ENCODE results near the gene MANEAL.

The MANEAL gene

DNA sequence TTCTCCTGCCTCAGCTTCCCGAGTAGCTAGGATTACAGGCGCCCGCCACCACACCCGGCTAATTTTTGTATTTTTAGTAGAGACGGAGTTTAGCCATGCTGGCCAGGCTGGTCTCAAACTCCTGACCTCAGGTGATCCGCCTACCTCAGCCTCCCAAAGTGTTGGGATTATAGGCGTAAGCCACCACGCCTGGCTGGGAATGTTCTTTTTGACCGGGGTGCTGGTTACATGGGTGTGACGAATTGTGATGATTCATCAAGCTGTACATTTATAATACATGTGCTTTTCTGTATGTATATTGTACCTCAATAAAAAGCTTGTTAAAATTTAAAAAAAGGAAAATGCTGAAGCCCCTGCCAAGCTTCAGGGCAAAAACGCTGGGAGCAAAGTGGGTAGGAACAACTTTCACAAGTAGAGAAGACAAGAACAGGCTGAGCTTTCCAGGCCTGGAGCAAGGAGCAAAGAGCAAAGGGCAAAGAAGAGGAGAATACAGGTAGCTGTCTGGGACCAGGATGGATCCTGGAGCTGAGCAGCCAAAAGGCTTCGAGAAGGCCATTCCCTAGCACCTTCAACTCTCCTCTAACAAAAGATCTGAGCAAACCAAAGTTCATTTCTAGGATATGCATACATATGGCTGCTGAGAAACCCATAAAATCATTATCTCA, 34.9 kb downstream of the MANEAL start:
- DNase-seq (ENCODE audit: low read depth), result no peak
- TF ChIP-seq, protein P1, sequence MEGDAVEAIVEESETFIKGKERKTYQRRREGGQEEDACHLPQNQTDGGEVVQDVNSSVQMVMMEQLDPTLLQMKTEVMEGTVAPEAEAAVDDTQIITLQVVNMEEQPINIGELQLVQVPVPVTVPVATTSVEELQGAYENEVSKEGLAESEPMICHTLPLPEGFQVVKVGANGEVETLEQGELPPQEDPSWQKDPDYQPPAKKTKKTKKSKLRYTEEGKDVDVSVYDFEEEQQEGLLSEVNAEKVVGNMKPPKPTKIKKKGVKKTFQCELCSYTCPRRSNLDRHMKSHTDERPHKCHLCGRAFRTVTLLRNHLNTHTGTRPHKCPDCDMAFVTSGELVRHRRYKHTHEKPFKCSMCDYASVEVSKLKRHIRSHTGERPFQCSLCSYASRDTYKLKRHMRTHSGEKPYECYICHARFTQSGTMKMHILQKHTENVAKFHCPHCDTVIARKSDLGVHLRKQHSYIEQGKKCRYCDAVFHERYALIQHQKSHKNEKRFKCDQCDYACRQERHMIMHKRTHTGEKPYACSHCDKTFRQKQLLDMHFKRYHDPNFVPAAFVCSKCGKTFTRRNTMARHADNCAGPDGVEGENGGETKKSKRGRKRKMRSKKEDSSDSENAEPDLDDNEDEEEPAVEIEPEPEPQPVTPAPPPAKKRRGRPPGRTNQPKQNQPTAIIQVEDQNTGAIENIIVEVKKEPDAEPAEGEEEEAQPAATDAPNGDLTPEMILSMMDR (conservative IDR thresholded peaks at IDR 0.05; ENCODE audit: control insufficient read depth, insufficient read depth, low read depth, low read length), result no peak
- no peak overlapping the region for H3K4me3 ChIP-seq (ENCODE audit: control insufficient read depth, low read depth, low read length)

DNA sequence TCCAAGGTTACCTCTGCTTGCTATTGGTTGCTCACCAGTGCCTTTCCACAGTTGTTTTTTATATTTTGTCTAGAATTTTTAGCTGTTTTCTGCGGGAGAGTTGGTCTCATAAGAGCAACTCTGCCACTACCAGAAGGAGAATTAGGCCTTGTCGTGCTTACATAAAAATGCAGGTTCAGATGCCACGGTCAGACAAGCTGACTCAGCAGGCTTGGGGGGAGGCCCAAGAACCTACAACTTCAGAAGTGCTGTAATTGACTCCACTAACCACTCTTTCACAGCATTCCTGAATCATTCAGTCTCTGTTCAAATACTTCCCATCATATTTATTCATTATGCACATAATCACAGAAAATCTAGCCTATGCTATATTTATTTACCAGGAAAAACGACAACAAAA, 37.5 kb downstream of the MANEAL start:
- TF ChIP-seq, protein P1 (conservative IDR thresholded peaks at IDR 0.05; ENCODE audit: control insufficient read depth, insufficient read depth, low read depth, low read length), result no peak
- no peak overlapping the region for H3K4me3 ChIP-seq (ENCODE audit: control insufficient read depth, low read depth, low read length)
- DNase-seq (ENCODE audit: low read depth), result no peak

DNA sequence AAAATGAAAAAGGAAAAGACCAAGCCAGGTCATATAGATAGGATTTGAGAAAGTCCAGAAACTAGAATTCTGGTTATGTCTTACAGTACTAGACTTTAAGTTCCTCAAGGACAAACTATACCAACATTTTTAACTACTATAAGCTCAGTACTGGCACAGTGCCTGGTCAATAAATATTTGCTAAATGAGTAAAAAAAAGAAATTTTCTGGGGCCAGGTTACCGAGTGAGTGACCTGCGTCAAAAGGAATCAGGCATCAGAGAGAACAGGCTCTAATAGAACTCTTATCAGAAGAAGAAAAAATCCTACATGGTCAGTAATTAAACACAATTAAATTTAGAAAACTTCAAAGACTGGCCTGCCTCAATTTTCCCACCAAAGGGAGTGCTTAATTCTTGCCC, 38.2 kb downstream of the MANEAL start:
- no peak overlapping the region for H3K4me3 ChIP-seq (ENCODE audit: control insufficient read depth, low read depth, low read length)
- TF ChIP-seq, protein P1 (conservative IDR thresholded peaks at IDR 0.05; ENCODE audit: control insufficient read depth, insufficient read depth, low read depth, low read length), result no peak
- DNase-seq (ENCODE audit: low read depth), result no peak

DNA sequence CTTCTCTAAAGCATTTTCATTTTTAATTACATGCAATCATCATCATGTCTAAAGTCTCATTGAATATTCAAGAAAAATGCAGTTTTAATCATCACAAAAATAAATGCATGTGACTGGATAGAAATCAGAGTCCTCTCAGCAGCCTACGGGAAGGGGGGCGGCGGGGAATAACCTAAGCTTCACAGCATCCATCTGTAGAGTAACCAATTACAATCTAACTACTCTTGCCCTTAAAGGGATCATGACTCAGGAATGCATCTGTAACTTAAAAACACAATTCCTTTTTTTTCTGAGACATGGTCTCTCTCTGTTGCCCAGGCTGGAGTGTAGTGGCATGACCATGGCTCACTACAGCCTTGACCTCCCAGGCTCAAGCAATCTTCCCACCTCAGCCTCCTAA, 43.1 kb downstream of the MANEAL start:
- TF ChIP-seq, protein P1 (conservative IDR thresholded peaks at IDR 0.05; ENCODE audit: control insufficient read depth, insufficient read depth, low read depth, low read length), result no peak
- no peak overlapping the region for H3K4me3 ChIP-seq (ENCODE audit: control insufficient read depth, low read depth, low read length)
- no peak for DNase-seq (ENCODE audit: low read depth)

DNA sequence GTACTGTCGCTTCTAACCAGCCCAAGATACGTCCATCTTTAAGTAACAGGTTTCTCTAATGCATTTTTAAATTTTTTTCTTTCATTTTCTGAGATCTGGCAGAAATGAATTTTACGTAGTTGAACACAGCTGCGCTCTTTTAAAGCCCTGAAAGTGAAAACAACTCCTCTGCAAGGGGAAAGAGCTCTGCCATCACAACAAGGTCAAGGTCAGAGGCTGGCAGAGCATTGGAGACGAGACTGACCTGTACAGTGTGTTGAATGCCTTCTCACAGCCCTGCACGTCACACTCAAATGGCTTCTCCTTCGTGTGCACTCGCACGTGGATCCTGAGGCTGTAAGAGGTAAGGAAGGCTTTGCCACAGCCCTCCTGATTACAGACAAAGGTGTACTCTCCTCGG, 46.0 kb downstream of the MANEAL start:
- no peak overlapping the region for H3K4me3 ChIP-seq (ENCODE audit: control insufficient read depth, low read depth, low read length)
- TF ChIP-seq, protein P1 (conservative IDR thresholded peaks at IDR 0.05; ENCODE audit: control insufficient read depth, insufficient read depth, low read depth, low read length), result no peak
- no peak for DNase-seq (ENCODE audit: low read depth)

DNA sequence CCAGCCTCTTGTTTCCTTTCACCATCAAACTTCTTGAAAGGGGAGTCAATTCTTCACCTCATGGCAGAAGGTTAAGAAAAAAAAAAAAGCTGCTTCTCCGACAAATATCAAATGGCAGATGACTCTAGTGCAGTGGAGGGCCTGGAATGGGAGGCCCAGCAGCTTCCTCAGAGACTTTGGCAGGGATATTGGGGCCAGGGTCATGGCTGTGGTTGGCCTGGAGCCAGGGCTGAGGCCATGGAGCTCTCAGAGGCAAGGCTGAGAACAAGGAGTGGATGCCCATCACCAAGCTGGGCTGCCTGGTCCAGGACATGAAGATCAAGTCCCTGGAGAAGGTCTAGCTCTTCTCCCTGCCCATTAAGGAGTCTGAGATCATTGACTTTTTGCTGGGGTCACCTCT, 47.1 kb downstream of the MANEAL start:
- no peak overlapping the region for H3K4me3 ChIP-seq (ENCODE audit: control insufficient read depth, low read depth, low read length)
- DNase-seq (ENCODE audit: low read depth), result no peak
- TF ChIP-seq, protein P1 (conservative IDR thresholded peaks at IDR 0.05; ENCODE audit: control insufficient read depth, insufficient read depth, low read depth, low read length), result no peak

DNA sequence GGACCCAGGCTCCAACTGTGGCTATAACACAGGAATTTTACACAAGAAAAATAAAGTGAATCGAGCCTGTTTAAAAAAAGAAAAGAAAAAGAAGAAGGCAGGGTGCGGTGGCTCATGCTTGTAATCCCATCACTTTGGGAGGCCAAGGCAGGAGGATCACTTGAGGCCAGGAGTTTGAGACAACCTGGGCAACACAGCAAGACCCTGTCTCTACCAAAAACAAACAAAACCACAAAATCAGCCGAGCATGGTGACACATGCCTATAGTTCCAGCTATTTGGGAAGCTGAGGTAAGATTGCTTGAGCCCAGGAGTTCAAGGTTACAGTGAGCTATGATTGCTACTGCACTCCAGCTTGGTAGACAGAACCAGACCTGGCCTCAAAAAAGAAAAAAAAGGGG, 48.0 kb downstream of the MANEAL start:
- H3K4me3 ChIP-seq (ENCODE audit: control insufficient read depth, low read depth, low read length), result no peak overlapping the region
- DNase-seq (ENCODE audit: low read depth), result no peak

More for the DNA sequence above, 48.0 kb downstream of the MANEAL start:
- TF ChIP-seq, protein P1 (conservative IDR thresholded peaks at IDR 0.05; ENCODE audit: control insufficient read depth, insufficient read depth, low read depth, low read length), result no peak

Measured in fibroblast of mammary gland (primary cell).